Measurements from ENCODE around the gene TRMT61B. TPM values are rescaled to one million over a fixed set of nuclear protein-coding genes. Genes with fewer than 3 reads are reported as not detected.

The TRMT61B gene
- total and polyA plus RNA-seq, 4 donors, result 9.6 to 30.7 (median 15.8) TPM

GRCh38 chr2:28828382-28828781 is 41.7 kb downstream of the TRMT61B start:
- Histone ChIP-seq H3K27ac (ENCODE audit: low read depth in 1 of 2, low read length in 1 of 2) (no peak overlapping the region), H3K9ac (ENCODE audit: insufficient read depth in 1 of 2, low read length in 2 of 2) (no peak overlapping the region), H3K4me3 (no peak overlapping the region), H3K36me3 (ENCODE audit: control insufficient read depth in 4 of 4, insufficient read depth in 4 of 4, low read length in 4 of 4) (no peaks in the 10 kb centered on the region), H3K4me1 (ENCODE audit: control insufficient read depth in 5 of 5, insufficient read depth in 5 of 5, low read length in 5 of 5) (no peaks in the 10 kb centered on the region), H3K9me3 (ENCODE audit: control insufficient read depth in 4 of 4, insufficient read depth in 3 of 4, low read length in 3 of 4) (no peaks in the 10 kb centered on the region), H3K27me3 (ENCODE audit: control insufficient read depth in 3 of 3, insufficient read depth in 3 of 3, low read length in 2 of 3) (peaks cover 0 to 3% (median 0%) of the 10 kb centered on the region in 3 donors)
- ATAC-seq (ENCODE audit: insufficient read depth, low FRiP score), result no peak
- WGBS, 2 donors, result 77 to 88% methylated on average over 2 of the region's 2 CpGs
- no peak for TF ChIP-seq CTCF (IDR thresholded peaks at IDR 0.05; ENCODE audit: control extremely low read depth, extremely low read depth)
- DNase-seq, result no peak

DNA sequence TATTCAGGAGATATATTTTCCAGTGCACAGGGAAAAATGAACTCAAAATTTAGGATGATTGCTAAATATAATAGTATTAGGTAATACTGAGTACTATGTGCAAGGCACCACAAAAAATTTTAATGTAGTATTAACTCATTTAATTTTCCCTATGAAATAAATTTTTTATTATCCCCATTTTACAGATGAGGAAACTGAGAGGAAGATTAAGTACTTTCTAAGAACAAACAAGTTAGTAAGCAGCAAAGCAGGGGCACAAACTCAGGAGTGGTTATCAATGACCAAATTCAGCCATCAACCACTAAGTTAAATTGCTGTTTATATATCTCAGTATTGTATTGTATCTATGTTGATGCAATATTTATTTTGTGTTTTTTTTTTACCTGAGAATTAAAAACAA is 45.2 kb downstream of the TRMT61B start:
- Histone ChIP-seq H3K27ac (ENCODE audit: low read depth in 1 of 2, low read length in 1 of 2) (no peak overlapping the region), H3K4me1 (ENCODE audit: control insufficient read depth in 5 of 5, insufficient read depth in 5 of 5, low read length in 5 of 5) (no peaks in the 10 kb centered on the region), H3K36me3 (ENCODE audit: control insufficient read depth in 4 of 4, insufficient read depth in 4 of 4, low read length in 4 of 4) (no peaks in the 10 kb centered on the region), H3K27me3 (ENCODE audit: control insufficient read depth in 3 of 3, insufficient read depth in 3 of 3, low read length in 2 of 3) (no peaks in the 10 kb centered on the region), H3K4me3 (no peak overlapping the region), H3K9ac (ENCODE audit: insufficient read depth in 1 of 2, low read length in 2 of 2) (no peak overlapping the region), H3K9me3 (ENCODE audit: control insufficient read depth in 4 of 4, insufficient read depth in 3 of 4, low read length in 3 of 4) (no peaks in the 10 kb centered on the region)
- no peak for TF ChIP-seq CTCF (IDR thresholded peaks at IDR 0.05; ENCODE audit: control extremely low read depth, extremely low read depth)
- DNase-seq (no peak), ATAC-seq (ENCODE audit: insufficient read depth, low FRiP score) (no peak)

DNA sequence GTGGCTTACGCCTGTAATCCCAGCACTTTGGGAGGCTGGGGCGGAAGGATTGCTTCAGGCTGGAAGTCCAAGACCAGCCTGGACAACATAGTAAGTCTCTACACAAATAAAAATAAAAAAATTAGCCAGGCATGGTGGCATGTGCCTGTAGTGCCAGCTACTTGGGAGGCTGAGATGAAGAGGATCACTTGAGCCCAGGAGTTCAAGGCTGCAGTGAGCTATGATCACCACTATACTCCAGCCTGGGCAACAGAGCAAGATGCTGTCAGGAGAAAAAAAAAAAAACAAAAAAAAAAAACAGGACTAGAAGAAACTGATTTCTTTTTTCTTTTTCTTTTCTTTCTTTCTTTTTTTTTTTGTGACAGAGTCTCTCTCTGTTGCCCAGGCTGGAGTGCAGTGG is 45.9 kb downstream of the TRMT61B start:
- no peak overlapping the region for H3K4me3 ChIP-seq
- H3K27ac ChIP-seq (ENCODE audit: low read depth in 1 of 2, low read length in 1 of 2), result no peak overlapping the region
- ATAC-seq (ENCODE audit: insufficient read depth, low FRiP score) (no peak), DNase-seq (no peak)
- H3K36me3 ChIP-seq (ENCODE audit: control insufficient read depth in 4 of 4, insufficient read depth in 4 of 4, low read length in 4 of 4), result no peaks in the 10 kb centered on the region
- no peaks in the 10 kb centered on the region for H3K27me3 ChIP-seq (ENCODE audit: control insufficient read depth in 3 of 3, insufficient read depth in 3 of 3, low read length in 2 of 3)
- H3K4me1 ChIP-seq (ENCODE audit: control insufficient read depth in 5 of 5, insufficient read depth in 5 of 5, low read length in 5 of 5), result no peaks in the 10 kb centered on the region
- no peak overlapping the region for H3K9ac ChIP-seq (ENCODE audit: insufficient read depth in 1 of 2, low read length in 2 of 2)
- no peak for TF ChIP-seq CTCF (IDR thresholded peaks at IDR 0.05; ENCODE audit: control extremely low read depth, extremely low read depth)
- 95 to 96% methylated on average over 2 of the region's 2 CpGs for WGBS, 2 donors
- H3K9me3 ChIP-seq (ENCODE audit: control insufficient read depth in 4 of 4, insufficient read depth in 3 of 4, low read length in 3 of 4), result no peaks in the 10 kb centered on the region

- DNase-seq, result no peak
- no peak for ATAC-seq (ENCODE audit: insufficient read depth, low FRiP score)
- no peaks in the 10 kb centered on the region for H3K4me1 ChIP-seq (ENCODE audit: control insufficient read depth in 5 of 5, insufficient read depth in 5 of 5, low read length in 5 of 5)
- H3K27me3 ChIP-seq (ENCODE audit: control insufficient read depth in 3 of 3, insufficient read depth in 3 of 3, low read length in 2 of 3), result no peaks in the 10 kb centered on the region
- H3K36me3 ChIP-seq (ENCODE audit: control insufficient read depth in 4 of 4, insufficient read depth in 4 of 4, low read length in 4 of 4), result no peaks in the 10 kb centered on the region
- no peak for TF ChIP-seq CTCF (IDR thresholded peaks at IDR 0.05; ENCODE audit: control extremely low read depth, extremely low read depth)
- no peak overlapping the region for H3K27ac ChIP-seq (ENCODE audit: low read depth in 1 of 2, low read length in 1 of 2)
- H3K9me3 ChIP-seq (ENCODE audit: control insufficient read depth in 4 of 4, insufficient read depth in 3 of 4, low read length in 3 of 4), result no peaks in the 10 kb centered on the region
- H3K4me3 ChIP-seq, result no peak overlapping the region
- no peak overlapping the region for H3K9ac ChIP-seq (ENCODE audit: insufficient read depth in 1 of 2, low read length in 2 of 2)
Measured at GRCh38 chr2:28822036-28822435, 48.1 kb downstream of the TRMT61B start.

Measured in lung (tissue), 12 donors.